Activated T-cell treated with anti-CD3 and anti-CD28 coated beads, Interleukin-2, amount 50 U/mL, for 48 hours (primary cell): Measurements from ENCODE around the gene CHMP4A.
"Not testable (repeated sequence)": the region's sequence is repeated elsewhere in the genome, so short reads cannot be mapped to it uniquely, and the experiment has no call there.

Source experiments
- DNase-seq, 2 experiments: peaks; one replicate each; pipeline ENCODE4 v3.0.0-alpha.2; 2020

CHMP4A gene

DNA sequence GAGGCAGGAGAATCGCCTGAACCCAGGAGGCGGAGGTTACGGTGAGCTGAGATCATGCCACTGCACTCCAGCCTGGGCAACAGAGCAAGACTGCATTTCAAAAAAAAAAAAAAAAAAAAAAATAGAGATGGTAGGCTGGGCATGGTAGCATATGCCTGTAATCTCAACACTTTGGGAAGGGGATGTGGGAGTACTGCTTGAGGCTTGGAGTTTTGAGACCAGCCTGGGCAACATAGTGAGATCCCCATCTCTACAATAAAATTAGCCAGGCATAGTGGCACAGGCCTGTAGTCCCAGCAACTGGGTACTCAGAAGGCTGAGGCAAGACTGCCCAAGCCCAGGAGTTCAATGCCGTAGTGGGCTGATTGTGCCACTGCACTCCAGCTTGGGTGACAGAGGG, 9.7 kb upstream of the CHMP4A start:
- not testable (repeated sequence) for DNase-seq

DNA sequence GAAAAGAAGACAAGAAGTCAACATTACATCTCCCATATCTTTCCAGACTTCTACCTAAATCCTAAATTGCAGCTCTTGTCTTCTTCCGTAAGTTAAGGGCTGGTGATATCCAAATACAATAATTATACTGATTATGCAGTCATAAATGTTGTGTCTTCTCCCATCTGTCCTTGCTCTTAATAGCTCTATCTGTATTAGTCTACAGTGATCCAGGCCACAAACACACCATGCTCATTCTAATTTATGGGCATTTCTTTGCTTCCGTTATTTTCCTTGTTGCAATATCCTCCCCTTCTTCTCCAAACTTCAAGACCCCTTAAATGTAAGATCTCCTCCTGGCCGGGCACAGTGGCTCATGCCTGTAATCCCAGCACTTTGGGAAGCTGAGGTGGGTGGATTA, 6.2 kb upstream of the CHMP4A start:
- DNase-seq = no peak

- no peak for DNase-seq
Measured at GRCh38 chr14:24219080-24219479, 5.8 kb upstream of the CHMP4A start.

DNA sequence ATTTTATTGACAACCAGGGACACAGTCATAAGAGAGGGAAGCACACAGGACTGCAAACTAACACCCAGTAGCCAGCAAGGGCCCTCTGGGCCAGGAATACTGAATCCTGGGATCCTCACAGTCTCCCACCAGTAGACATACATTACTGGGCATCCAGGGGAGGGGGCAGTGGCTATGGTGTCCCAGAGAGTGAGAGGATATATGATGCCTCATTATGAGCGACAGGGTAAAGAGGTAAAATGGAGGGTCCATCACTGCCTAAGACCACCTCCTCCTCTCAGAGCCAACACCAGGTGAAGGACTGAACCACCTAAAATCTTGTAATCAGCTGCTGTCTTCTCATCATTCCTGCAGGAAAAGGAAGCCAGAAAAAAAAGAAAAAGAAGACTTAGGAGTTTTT, 3.6 kb upstream of the CHMP4A start:
- not testable (repeated sequence) for DNase-seq

DNA sequence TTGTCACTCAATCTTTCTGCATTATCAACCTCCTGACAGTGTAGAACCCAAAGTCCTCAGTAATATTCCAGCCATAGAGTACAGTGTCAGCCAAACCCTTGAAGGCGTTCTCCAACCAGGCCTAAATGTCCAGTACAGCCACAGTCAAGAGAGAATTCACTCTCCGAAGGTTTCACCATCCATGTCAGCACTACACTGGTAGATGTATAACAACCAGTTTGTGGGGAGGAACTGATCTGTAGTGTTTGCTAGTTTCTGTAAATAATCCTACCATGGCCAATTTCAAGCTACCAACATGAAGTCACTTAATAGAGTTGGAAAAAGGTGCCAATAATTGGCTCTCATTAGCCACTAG, 3.0 kb upstream of the CHMP4A start:
- DNase-seq = no peak

- peak; percentile 85 to 89 for DNase-seq
Measured at GRCh38 chr14:24215495-24216344, 2.4 kb upstream of the CHMP4A start, which contains the start of gene MDP1. Gene MDP1, minus strand, starts transcription at chr14:24216066. Its CDS starts 111 bp downstream, at chr14:24215955.

DNA sequence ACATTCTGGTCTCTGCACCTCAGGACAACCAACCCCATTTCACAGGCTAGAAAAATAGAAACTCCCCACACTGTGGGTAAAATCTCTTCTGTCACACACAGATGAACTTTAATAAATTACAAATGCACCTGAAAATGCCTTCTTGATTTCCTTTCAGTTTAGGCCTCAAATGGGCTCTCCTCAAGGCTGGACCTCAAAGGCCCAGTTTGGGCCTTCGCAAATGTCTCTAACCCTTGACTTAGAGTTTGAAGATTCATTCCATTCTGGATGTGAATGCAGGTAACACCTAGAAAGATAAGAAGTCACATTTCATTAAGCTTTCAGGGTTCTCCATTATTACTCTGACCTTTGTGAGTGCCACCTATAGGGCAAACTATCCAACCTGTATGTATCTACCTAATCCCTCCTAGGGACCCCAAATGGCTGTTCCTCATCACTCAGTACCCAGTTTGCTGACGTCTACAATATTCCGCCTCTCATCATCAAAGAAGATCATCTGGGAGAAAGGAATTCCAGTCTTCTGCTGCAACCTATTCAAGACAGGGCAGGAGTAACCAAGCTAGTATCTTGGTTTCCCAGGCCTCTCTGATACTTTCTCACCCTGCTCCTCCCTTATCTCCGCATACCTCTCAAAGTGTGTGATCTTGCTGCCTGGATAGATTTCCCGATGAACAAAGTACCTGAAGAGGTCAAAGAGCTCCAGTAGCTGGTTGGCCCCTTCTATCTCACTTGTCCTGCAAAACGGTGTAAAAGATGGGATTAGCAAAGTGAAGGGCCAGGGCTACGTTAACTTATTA, 776 bp upstream of the CHMP4A start:
- no peak for DNase-seq

DNA sequence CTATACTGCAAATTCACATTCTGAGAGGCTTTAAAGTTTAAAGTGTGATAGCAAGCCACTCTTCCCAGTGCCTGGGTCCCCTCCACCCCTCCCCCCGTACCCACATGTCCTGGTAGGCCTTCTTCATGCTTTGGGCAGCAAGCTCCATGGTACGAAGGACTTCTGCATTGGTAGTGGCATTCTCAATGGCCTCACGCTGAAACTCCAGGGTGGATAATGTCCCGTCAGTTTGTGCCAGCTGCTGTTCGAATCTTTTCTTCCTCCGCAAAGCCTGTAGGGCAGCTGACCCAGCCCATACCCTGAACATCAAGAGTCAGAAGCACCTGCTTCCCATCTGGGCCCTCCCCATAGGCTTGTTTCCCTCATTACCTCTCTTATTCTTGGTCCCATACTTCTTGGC, 2.0 kb downstream of the CHMP4A start:
- DNase-seq = no peak

DNA sequence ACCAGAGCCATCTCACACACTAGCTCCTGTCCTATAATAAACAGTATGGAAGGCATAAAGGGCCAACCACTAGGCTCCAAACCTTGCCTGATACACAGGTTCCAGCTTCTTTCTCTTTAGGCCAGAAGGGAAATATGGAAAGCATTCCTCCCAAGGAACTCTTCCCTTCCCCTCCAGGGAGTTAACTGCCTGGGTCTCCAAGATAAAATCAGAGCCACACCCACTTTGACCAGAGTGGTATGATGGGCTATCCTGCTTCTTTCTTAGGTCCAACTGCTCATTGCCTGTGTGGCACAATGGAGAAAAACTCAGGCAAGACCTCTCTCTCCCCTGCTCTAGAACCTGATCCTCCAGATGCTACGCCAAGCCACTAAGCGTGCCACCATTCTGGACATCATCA, 5.7 kb downstream of the CHMP4A start:
- no peak for DNase-seq

- no peak for DNase-seq
Measured at GRCh38 chr14:24207104-24207551, 6.2 kb downstream of the CHMP4A start.

- no peak for DNase-seq
Measured at GRCh38 chr14:24206260-24207103, 6.8 kb downstream of the CHMP4A start.

DNA sequence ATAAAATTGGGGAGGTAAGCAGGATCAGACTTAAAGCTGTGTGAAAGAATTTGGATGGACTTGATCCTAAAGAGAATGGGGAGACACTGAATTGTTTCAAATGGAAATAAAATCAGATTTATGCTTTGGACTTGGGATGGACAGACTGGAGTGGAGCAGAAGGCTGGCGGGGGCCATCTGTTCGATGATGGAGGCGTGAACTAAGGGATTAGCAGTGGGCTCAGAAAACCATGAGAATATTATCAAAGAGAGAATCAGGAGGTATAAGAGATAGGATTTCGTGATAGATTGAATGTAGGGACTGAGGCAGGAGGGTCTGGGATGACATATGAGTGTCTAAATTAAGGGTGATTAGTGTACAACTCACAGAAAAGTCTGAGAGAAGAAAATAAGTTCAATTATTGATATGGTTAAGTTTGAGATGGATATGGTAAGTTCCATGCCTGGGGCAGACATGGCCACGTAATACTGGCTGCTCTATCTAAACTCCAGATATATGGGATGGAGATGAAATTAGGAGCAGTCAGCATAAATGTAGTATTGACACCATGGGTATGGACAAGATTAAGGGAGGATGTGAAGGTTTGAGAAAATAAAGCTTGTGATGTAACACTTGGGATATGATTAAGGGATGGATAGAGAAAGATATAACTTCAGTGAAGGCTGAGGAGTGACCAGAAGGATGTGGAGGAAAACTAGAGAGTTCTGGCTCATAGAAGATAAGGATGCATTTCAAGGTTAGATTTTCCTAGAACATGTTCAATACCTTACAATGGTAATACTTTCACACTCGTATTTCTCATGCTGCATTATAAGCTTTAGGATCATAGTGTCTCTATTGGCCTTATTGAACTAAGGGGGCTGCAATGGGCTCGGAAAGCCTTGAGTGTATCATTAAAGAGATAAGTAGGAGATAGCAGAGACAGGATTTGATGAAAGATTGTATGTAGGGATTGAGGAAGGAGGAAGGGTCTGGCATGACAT, 8.8 kb downstream of the CHMP4A start:
- DNase-seq = no peak

- peak; percentile 8 to 11 for DNase-seq
Measured at GRCh38 chr14:24203249-24203886, 9.9 kb downstream of the CHMP4A start.

DNA sequence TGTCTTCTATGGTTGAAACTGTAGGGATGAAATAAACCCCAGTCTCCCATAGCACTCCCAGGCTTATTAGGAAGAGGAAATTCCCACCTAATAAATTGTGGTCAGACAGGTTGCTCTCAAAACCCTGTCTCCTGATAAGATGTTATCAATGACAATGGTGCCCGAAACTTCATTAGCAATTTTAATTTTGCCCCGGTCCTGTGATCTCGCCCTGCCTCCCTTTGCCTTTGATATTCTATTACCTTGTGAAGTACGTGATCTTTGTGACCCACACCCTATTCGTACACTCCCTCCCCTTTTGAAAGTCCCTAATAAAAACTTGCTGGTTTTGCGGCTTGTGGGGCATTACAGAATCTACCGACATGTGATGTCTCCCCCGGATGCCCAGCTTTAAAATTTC, 10.8 kb downstream of the CHMP4A start:
- DNase-seq = peak in 1 of 2 experiments; percentile 9

DNA sequence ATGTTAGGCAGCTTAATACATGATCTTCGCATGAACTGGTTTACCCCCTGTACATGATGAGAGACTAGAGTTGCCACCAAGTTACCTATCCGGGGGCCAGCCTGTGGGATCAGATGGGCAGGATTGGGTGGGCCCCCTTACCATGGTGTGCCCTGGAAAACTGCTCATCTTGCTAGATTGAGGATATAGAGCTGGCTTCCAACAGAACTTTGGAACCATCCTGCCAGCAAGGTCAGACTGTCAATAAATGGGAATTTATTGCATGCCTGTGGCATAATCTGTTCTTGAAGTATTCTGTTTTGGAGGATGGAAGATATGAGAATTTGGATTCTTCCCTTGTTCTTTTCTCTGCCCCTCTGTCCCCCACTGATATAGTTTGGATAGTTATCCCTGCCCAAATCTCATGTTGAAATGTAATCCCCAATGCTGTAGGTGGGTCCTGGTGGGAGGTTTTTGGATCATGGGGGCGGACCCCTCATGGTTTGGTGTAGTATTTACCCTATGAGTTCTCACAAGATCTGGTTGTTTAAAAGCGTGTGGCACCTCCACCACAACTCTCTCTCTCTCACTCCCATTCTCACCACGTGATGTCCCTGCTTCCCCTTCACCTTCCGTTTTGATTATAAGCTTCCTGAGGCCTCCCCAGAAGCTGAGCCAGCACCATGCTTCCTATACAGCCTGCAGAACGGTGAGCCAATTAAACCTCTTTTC, 14.3 kb downstream of the CHMP4A start:
- no peak for DNase-seq

GRCh38 chr14:24197056-24197450, 16.2 kb downstream of the CHMP4A start:
- DNase-seq = no peak

GRCh38 chr14:24196071-24197055, 16.9 kb downstream of the CHMP4A start:
- DNase-seq = no peak

DNA sequence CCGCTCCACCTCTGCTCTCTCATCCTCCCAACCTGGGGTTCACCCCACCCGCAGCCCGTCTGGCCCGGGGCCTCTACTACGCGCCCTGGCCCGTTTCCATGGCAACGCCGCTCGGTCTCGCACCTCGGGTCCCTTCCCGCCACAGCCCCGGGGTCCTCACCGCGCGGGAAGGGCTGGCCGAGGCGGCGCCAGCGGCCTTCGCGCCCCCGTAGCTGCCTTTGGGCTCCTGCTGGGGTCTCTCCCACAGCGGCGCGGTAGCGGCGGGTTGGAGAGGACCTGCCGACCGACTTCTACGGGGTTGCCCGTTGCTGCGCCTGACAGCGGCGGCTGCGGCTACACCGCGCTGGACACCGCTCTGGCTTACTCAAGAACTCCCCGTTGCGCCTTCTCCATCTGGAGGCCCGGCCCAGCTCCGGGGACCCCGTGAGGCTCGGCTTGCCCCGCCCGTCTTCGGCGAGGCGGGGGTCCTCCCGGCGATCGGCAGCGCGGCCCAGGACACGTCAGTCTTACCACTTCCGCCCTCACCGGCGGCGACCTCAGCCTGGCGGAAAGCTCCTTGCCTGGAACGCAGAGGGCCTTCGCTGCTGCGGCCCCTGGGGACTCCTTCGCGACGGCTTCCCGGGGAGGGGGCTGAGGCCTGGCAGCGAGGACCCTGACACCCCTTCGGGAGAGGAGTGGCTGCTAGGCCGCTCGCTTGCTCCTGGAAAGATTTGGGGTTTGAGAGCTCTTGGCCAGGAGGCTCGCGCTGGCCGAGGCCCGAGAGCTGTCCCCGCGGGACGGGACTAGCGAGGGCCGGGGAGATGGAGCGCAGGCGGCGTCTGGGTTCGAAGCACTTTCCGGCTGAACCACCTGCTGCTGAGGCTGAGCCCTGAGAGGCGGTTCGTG, 17.9 kb downstream of the CHMP4A start, which contains the start of gene TM9SF1:
Gene TM9SF1, minus strand, starts transcription at position 256 of the 885 bp plus-strand sequence. CDS start 422 bp downstream, outside the sequence.
- DNase-seq = peak; percentile 89 to 92
